Uterus (tissue), 4 donors: Measurements from ENCODE around the gene LIPM. TPM values are rescaled to one million over a fixed set of nuclear protein-coding genes. Genes with fewer than 3 reads are reported as not detected.
A peak's percentile ranks its signal among the peaks of the same experiment; 100 is the strongest.

Experiments used
- DNase-seq, 2 donors: peaks; one replicate each; pipeline ENCODE4 v3.0.0-alpha.2; 2019 to 2020
- H3K27ac ChIP-seq, 2 donors: fragments of 200-600 bp; sonication (generic); 1 replicate in 1 of 2; 2 replicates in 1 of 2; pipeline ENCODE4 v1.5.1; 2016 to 2018
- H3K27me3 ChIP-seq, 2 donors: fragments of 200-600 bp; sonication (generic); one replicate each; pipeline ENCODE4 v1.5.1; 2018 to 2019; ENCODE audit warnings: control low read depth in 1 of 2
- H3K36me3 ChIP-seq, 2 donors: fragments of 200-600 bp; sonication (generic); one replicate each; pipeline ENCODE4 v1.5.1; 2019; ENCODE audit warnings: control low read depth in 1 of 2
- H3K4me1 ChIP-seq, 2 donors: fragments of 200-600 bp; sonication (generic); one replicate each; pipeline ENCODE4 v1.5.1; 2018 to 2019; ENCODE audit warnings: control low read depth in 1 of 2
- H3K4me3 ChIP-seq, 2 donors: fragments of 200-600 bp; sonication (generic); 1 replicate in 1 of 2; 2 replicates in 1 of 2; pipeline ENCODE4 v1.5.1; 2018 to 2019; ENCODE audit warnings: mild to moderate bottlenecking in 1 of 2
- H3K9me3 ChIP-seq, 2 donors: fragments of 200-600 bp; sonication (generic); one replicate each; pipeline ENCODE4 v1.5.1; 2019; ENCODE audit warnings: control low read depth in 1 of 2
- POLR2A ChIP-seq, 2 donors: fragments of 450-650 bp; IDR thresholded peaks; one replicate each; pipeline ENCODE4 v1.6.1; 2016; ENCODE audit warnings: antibody characterized with exemption in 2 of 2, mild to moderate bottlenecking in 1 of 2, moderate library complexity in 1 of 2
- intact Hi-C: fragments of 100-400 bp; cut with DNase I; formaldehyde crosslinking; loops from one replicate; pipeline ENCODE4 v1.15.1; 2023; ENCODE audit warnings: low total_unique reads
- total RNA-seq, 4 donors: library from RNA; depleted of rRNA in 3 of 4; stranded (reverse); fragments of >200 nt in 3 of 4; gene quantifications; one replicate each; pipeline versions ENCODE4 v1.1.0 to v1.2.4, GENCODE V29; 2014 to 2023
- TF ChIP-seq, protein P1 (sequence below), 4 experiments: fragments of 200-600 bp in 2 of 4; fragments of 450-650 bp in 2 of 4; sonication (generic) in 2 of 4; IDR thresholded peaks; one replicate each; pipeline ENCODE4 v1.5.1; 2016 to 2019; ENCODE audit warnings: antibody characterized with exemption in 4 of 4, mild to moderate bottlenecking in 2 of 4, moderate library complexity in 1 of 4
- donor health status: DM: yes; HTN: yes; CAD: no.

LIPM gene
- total RNA-seq, 4 donors from 2014 or later, result not detected

DNA sequence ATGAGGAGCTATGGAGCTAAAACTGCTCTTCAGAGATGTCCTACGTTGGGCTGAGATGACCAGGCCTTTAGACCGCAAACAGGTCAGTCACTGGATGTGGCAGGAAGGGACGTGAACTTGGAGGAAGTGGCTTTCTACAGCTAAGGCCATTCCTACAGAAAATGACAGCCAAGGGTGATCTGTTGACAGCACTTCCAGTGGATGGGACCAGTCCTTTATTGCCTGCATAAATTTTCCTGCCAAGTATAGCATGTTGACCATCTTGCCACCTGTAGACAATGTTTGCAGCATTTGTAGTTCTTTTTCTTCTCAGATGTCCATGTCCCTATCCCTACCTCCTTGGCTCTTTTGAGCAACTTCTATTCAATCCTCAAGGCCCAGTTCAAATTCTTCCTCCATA lies 3.4 kb downstream of the LIPM start:
- H3K27ac ChIP-seq, result no peak overlapping the region
- no peak for DNase-seq
- TF ChIP-seq, protein P1, sequence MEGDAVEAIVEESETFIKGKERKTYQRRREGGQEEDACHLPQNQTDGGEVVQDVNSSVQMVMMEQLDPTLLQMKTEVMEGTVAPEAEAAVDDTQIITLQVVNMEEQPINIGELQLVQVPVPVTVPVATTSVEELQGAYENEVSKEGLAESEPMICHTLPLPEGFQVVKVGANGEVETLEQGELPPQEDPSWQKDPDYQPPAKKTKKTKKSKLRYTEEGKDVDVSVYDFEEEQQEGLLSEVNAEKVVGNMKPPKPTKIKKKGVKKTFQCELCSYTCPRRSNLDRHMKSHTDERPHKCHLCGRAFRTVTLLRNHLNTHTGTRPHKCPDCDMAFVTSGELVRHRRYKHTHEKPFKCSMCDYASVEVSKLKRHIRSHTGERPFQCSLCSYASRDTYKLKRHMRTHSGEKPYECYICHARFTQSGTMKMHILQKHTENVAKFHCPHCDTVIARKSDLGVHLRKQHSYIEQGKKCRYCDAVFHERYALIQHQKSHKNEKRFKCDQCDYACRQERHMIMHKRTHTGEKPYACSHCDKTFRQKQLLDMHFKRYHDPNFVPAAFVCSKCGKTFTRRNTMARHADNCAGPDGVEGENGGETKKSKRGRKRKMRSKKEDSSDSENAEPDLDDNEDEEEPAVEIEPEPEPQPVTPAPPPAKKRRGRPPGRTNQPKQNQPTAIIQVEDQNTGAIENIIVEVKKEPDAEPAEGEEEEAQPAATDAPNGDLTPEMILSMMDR (IDR thresholded peaks at IDR 0.05), result no peak
- no peak for TF ChIP-seq POLR2A (IDR thresholded peaks at IDR 0.05)
- H3K4me1 ChIP-seq, result no peaks in the 10 kb centered on the region
- H3K36me3 ChIP-seq, result no peaks in the 10 kb centered on the region
- no peak overlapping the region for H3K4me3 ChIP-seq
- no peaks in the 10 kb centered on the region for H3K9me3 ChIP-seq
- intact Hi-C loops, result no loop called here
- H3K27me3 ChIP-seq, result no peaks in the 10 kb centered on the region

DNA sequence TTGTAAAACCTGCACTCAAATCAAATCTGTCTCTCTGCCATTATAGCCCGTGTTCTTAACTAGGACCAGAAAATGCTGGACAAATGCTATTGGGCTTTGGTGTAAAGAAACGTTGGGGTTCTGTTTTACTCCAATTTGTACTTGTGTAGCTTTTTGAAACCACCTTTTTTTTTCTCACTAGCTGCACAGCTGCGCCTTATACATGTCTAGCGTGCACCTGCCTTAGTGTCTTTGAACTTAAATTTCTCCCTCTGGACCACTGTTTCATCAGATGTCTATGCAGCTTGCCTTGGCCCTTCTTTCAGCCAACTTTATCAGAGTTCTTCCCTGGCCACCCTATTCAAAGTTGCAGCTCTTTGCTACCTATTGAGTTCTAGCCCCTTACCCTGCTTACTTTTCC lies 7.1 kb downstream of the LIPM start:
- no peaks in the 10 kb centered on the region for H3K4me1 ChIP-seq
- intact Hi-C loops, result no loop called here
- no peak overlapping the region for H3K27ac ChIP-seq
- no peak for DNase-seq
- H3K4me3 ChIP-seq, result no peak overlapping the region
- H3K27me3 ChIP-seq, result no peaks in the 10 kb centered on the region
- no peaks in the 10 kb centered on the region for H3K36me3 ChIP-seq
- TF ChIP-seq POLR2A (IDR thresholded peaks at IDR 0.05), result no peak
- TF ChIP-seq, protein P1 (IDR thresholded peaks at IDR 0.05), result no peak
- no peaks in the 10 kb centered on the region for H3K9me3 ChIP-seq

DNA sequence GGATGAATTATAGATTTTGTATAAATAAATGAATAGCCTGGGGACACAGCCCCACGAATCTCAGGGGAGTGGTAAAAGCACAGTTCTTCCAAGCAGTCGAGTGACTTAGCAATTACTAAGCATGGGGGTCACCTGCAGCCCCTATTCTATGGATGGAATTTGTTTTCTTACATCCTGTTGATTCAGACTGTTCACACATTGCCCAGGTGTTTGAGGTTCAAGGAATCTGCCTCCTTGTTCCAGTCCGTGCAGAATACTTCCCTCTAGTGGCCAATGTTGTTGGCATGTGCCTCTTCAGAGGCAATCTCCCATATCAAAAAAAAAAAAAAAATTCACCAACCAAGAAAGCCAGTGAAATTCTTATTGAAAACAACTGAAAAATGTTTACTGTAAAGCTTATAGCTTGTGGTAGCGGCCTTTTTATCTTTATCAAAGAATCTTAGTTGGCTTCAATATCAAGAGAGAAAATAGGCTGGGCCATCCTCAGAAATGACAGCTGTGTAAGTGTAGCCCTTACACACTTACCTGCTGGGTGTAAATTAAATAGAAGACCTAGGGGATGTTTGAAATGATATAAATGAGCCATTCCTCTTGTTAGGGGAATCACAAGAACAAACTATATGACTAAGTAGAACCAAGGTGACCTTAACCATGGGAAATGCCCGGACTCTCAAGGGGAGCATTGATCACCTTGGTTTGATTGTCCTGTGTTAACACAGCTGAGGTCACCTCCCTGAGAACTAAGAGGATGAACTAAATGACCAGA lies 7.8 kb downstream of the LIPM start:
- Histone ChIP-seq H3K4me1 (no peaks in the 10 kb centered on the region), H3K4me3 (no peak overlapping the region), H3K36me3 (no peaks in the 10 kb centered on the region), H3K27ac (no peak overlapping the region), H3K27me3 (no peaks in the 10 kb centered on the region), H3K9me3 (no peaks in the 10 kb centered on the region)
- no peak for DNase-seq
- TF ChIP-seq, protein P1 (IDR thresholded peaks at IDR 0.05), result peak; percentile 27 to 45 (median 30)
- no peak for TF ChIP-seq POLR2A (IDR thresholded peaks at IDR 0.05)
- intact Hi-C loops, result no loop called here

DNA sequence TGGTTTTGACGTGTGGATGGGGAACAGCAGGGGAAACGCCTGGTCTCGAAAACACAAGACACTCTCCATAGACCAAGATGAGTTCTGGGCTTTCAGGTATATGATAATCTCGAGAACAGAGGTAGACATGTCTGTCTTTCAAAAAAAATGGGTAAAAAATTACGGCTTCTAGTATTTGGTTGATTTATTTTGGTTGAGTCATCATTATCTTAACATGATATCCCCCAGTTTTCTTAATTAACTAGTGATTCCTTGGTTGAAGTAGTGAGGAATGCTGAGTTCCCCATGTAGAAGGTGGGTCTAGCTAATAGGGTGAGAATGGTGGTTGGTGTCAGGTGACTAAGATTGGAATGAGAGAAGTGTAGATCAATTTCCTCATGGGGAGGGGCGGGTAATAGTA lies 10.7 kb downstream of the LIPM start:
- Histone ChIP-seq H3K9me3 (no peaks in the 10 kb centered on the region), H3K4me1 (no peaks in the 10 kb centered on the region), H3K27me3 (no peaks in the 10 kb centered on the region), H3K36me3 (no peaks in the 10 kb centered on the region), H3K27ac (no peak overlapping the region), H3K4me3 (no peak overlapping the region)
- intact Hi-C loops, result no loop called here
- DNase-seq, result no peak
- TF ChIP-seq, protein P1 (IDR thresholded peaks at IDR 0.05), result no peak
- no peak for TF ChIP-seq POLR2A (IDR thresholded peaks at IDR 0.05)

DNA sequence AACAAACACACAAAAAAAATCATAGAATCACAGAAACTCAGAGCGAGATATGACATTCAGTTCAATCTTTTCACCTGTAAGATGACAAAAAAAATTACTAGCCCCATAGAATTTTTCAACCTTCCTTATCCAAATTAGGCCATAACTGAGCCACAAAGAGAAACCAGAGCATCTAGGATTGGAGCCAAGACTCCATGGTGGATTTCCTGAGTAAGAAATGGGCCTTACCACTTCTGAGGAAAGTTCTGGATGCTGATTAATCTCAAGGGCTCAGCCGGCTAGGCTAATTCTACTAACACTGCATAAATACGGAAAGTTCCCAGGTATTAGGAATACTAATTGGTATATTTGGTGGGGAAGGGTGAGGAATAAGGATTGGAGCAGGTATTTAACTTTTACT lies 16.8 kb downstream of the LIPM start:
- no peak overlapping the region for H3K27ac ChIP-seq
- no peak for TF ChIP-seq POLR2A (IDR thresholded peaks at IDR 0.05)
- TF ChIP-seq, protein P1 (IDR thresholded peaks at IDR 0.05), result no peak
- intact Hi-C loops, result no loop called here
- H3K4me3 ChIP-seq, result no peak overlapping the region
- H3K36me3 ChIP-seq, result no peaks in the 10 kb centered on the region
- no peaks in the 10 kb centered on the region for H3K9me3 ChIP-seq
- H3K27me3 ChIP-seq, result no peaks in the 10 kb centered on the region
- no peak for DNase-seq
- no peaks in the 10 kb centered on the region for H3K4me1 ChIP-seq
